ENCODE data around the gene CDK14.

- no peak for TF ChIP-seq POLR2AphosphoS5 (IDR thresholded peaks at IDR 0.05; ENCODE audit: low read depth, low read length)
- no peak for TF ChIP-seq POLR2A (IDR thresholded peaks at IDR 0.05; ENCODE audit: low read depth, low read length)
Measured at GRCh38 chr7:90818341-90818740, 222.2 kb downstream of the CDK14 start.
